GM19328 (cell line): ENCODE results near the gene CTSD.

ENCODE experiments used
- ATAC-seq: cut with Tn5 transposase; IDR thresholded peaks from one replicate; pipeline ENCODE4 v1.9.1; 2021; ENCODE audit warnings: mild to moderate bottlenecking, moderate library complexity; ENCODE audit not compliant: unreplicated experiment

CTSD gene

DNA sequence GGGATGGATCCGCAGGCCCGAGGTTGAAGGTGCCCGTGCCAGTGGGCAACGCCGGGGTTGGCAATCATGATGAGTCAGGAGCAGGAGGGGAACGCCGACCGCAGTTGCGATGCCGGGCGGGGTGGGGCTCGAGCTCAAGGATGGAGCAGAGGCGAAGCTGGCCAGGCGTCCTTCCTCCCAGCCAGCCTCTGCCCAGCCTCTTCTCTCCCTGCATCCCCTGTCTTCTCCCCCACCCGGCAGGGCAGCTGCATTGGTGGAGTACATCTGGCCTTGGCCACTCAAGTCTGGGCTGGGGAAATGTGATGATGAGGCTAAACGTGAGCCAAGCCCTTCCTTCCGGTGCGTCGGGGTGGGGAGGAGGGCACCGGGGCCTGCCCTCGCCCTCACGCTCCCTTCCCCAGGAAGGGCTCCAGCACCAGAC is 17.2 kb downstream of the CTSD start:
- ATAC-seq = no peak

DNA sequence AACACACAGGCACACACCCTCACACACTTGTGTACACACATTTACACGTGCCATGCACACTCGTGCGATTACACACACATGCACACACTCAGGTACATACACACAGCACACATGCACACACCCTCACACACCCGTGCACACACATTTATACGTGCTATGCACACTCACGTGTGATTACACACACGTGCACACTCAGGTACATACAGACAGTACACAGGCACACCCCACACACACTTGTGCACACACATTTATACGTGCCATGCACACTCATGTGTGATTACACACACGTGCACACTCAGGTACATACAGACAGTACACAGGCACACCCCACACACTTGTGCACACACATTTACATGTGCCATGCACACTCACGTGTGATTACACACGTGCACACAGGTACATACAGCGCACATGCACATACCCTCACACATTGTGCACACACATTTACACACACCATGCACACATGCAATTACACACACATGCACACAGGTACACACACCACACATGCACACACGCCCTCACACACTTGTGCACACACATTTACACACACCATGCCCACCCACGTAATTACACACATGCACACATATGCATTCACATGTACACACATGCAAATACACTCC is 17.9 kb downstream of the CTSD start:
- no peak for ATAC-seq

GRCh38 chr11:1744891-1745700 is 18.6 kb downstream of the CTSD start:
- no peak for ATAC-seq

DNA sequence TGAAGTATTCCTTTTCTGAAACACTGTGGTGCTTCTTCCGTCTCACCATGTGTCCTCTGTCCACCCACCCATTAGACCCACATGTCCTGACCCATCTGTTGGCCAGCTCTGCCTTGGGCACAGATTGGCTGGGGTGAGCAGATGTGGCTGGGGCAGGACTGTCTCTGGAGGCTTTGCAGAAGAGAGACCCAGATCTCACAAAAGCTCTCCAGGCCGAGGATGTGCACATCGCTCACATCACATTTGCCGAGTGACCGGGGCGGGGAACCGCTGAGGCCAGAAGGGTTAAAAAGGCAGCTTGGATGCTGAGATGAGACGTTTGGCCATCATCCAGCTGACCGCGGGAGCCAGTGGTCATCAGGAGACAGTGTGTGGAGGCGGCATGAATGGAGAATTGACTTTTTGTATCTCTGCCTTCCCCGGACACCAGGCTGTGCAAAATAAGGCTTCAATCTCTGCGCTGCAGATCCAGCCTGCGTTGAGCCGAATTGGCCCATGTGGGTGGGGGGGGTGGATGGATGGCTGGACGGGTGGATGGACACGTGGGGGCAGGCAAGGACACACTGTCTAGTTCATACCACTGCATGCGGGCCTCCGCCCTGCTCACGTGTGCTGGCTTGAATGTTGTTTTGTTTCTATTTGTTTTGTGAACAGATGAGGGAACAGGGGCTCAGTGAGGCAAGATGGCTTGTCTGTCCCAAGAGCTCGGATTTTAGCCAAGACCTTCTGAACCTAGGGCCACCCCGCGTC is 19.4 kb downstream of the CTSD start:
- ATAC-seq = no peak

DNA sequence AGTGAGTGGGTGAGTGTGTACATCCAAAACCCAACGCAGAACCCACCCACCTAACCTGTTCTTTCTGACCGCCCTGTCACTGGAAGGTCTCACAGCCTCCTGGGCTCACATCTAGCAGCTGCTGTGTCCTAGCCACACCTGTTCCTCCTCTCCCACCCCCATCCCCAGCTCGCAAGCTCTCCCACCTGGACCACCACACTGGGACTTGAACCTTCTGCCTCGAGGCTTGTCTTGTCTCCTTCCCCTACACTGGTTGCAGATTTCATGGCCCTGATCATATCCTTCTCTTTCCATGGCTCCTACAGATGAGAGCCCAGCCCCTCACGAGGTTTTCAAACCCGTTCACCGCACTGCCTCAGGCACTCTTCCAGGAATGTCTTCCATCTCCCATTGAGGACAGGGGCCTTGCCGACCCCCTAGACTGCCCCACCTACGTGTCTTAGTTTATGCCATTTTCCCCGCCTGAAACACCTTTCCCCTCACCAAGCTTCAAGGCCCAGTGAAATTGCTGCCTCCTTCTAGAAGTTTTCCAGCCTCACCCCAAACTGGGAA is 20.1 kb downstream of the CTSD start:
- ATAC-seq = no peak

GRCh38 chr11:1742869-1743584 is 20.7 kb downstream of the CTSD start:
- no peak for ATAC-seq

DNA sequence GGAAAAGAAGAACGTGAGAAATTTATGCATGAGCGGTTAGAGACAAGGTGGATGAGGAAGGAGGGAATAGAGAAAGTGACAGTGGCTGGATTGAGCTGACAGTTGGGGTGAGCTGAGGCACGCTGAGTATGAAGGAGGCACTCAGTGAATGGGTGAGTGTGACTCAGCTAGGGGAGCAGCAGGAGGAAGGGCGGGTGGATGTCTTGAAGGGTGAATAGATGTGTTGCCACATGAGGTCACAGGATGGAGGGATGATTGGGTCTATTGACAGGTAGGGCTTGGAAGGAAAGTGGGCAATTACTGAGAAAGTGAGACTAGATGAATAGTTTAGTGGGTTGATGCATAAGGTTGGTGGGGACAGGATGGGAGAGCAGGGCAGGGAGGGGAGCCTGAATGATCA is 21.4 kb downstream of the CTSD start:
- ATAC-seq = no peak

DNA sequence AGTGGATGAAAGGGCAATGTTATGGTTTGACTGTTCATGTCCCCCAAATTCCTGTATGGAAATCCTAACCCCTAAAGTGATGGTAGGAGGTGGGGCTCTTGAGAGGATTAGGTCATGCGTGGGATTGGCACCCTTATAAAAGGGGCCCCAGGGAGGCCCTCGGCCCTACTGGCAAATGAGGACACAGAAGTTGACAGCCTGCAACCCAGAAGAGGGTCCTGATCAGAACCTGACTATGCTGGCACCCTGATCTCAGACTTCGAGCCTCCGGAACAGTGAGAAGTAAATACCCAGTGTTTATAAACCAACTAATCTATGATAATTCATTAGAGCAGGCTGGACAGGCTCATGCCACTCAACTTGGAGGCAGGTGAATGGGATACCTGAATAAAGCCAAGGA is 22.0 kb downstream of the CTSD start:
- ATAC-seq = no peak

GRCh38 chr11:1740786-1741530 is 22.8 kb downstream of the CTSD start:
- no peak for ATAC-seq

DNA sequence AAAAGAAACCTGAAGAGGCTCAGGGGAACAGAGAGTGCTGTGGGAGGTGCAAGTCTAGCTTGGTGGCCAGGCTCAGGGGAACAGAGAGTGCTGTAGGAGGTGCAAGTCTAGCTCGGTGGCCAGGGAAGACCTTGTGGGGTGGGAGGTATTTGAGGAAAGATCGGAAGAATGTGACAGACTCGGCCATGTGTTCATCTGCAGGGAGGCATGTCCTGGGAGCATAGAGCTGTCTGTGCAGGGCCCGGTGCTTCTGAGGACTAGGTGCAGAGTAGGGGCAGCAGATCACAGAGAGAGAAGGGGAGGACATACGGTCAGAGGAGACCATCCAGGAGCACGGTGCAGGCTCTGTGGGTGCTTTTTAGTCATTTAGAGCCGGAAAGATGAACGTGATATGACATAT is 24.2 kb downstream of the CTSD start:
- ATAC-seq = no peak

GRCh38 chr11:1738380-1738779 is 25.3 kb downstream of the CTSD start:
- no peak for ATAC-seq

- ATAC-seq = no peak
These were observed 26.5 kb downstream of the CTSD start for GRCh38 chr11:1737080-1737757.

GRCh38 chr11:1736447-1736992 is 27.2 kb downstream of the CTSD start:
- no peak for ATAC-seq

GRCh38 chr11:1735271-1735670 is 28.5 kb downstream of the CTSD start:
- ATAC-seq = no peak

GRCh38 chr11:1734641-1735081 is 29.1 kb downstream of the CTSD start:
- ATAC-seq = no peak

DNA sequence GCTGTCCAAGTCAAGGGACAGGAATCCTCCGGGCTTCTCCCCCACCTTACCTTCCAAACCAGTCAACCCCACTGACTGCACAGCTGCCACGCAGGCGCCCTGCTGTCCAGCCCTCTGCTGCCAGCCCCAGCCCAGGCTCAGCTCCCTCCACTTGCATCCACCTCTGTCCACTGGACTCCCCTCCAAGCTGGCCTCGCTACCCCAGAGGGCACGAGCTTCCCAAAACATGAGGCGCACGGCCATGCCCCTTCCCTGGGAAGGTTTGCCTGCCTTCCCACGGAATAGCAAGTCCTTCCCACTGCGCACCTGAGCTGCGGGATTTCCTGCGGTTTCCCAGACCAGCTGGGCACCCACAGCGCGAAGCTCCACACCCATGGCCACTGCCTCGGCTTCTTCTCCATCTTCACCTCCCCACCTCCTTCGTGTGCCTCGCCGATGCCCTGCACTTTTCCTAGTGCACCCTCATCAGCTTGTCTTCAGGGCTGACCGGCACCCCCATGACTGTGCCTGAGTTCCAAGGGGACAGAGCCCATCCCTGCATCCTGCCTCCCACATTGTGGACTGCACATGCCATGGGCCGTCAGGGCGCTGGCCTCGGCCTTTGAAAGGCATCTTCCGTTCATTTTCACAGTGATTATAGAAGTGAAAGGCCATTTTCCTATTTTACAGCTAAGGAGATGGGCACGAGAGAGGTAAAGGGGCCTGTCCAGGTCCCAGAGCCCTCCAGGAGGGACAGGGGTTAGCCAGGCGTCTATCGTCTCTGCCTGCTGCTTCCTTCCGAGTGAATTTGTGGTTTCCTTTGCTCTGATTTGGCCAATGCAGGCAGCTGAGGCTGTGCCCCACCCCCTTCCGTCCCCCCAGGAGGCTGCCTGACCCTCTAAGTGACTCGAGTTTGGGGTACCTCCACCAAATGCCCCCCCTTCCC is 29.7 kb downstream of the CTSD start:
- no peak for ATAC-seq

GRCh38 chr11:1733009-1733715 is 30.6 kb downstream of the CTSD start:
- no peak for ATAC-seq
